ENCODE data around the gene SLC25A13. TPM values are rescaled to one million over a fixed set of nuclear protein-coding genes. Genes with fewer than 3 reads are reported as not detected.
"Not testable (repeated sequence)": the region's sequence is repeated elsewhere in the genome, so short reads cannot be mapped to it uniquely, and the experiment has no call there.

Gene SLC25A13
- 10 to 100 TPM; 34.4 to 47.7 (median 39.9) TPM for polyA plus RNA-seq (ENCODE audit: insufficient read length in 4 of 4)

- DNase-seq (ENCODE audit: low read depth in 4 of 4, low spot score in 2 of 4), result peak; percentile 53 to 72 (median 53)
Measured at GRCh38 chr7:96321658-96322372, at the start of gene SLC25A13. Gene SLC25A13, minus strand, starts transcription at chr7:96322098. Its CDS starts 142 bp downstream, at chr7:96321956.

- not testable (repeated sequence) for DNase-seq (ENCODE audit: low read depth in 4 of 4, low spot score in 2 of 4)
Measured at GRCh38 chr7:96365916-96366315, 44.0 kb upstream of the SLC25A13 start.

GRCh38 chr7:96361116-96361857 is 39.4 kb upstream of the SLC25A13 start:
- no peak for DNase-seq (ENCODE audit: low read depth in 4 of 4, low spot score in 2 of 4)

GRCh38 chr7:96359876-96360275 is 38.0 kb upstream of the SLC25A13 start:
- no peak for DNase-seq (ENCODE audit: low read depth in 4 of 4, low spot score in 2 of 4)

- not testable (repeated sequence) for DNase-seq (ENCODE audit: low read depth in 4 of 4, low spot score in 2 of 4)
Measured at GRCh38 chr7:96358236-96358971, 36.5 kb upstream of the SLC25A13 start.

GRCh38 chr7:96355990-96356506 is 34.1 kb upstream of the SLC25A13 start:
- DNase-seq (ENCODE audit: low read depth in 4 of 4, low spot score in 2 of 4), result no peak

GRCh38 chr7:96354881-96355280 is 33.0 kb upstream of the SLC25A13 start:
- no peak for DNase-seq (ENCODE audit: low read depth in 4 of 4, low spot score in 2 of 4)

- DNase-seq (ENCODE audit: low read depth in 4 of 4, low spot score in 2 of 4), result no peak
Measured at GRCh38 chr7:96349572-96349971, 27.7 kb upstream of the SLC25A13 start.

GRCh38 chr7:96347471-96347870 is 25.6 kb upstream of the SLC25A13 start:
- DNase-seq (ENCODE audit: low read depth in 4 of 4, low spot score in 2 of 4), result no peak

GRCh38 chr7:96346293-96346953 is 24.5 kb upstream of the SLC25A13 start:
- no peak for DNase-seq (ENCODE audit: low read depth in 4 of 4, low spot score in 2 of 4)

- no peak for DNase-seq (ENCODE audit: low read depth in 4 of 4, low spot score in 2 of 4)
Measured at GRCh38 chr7:96344236-96344635, 22.3 kb upstream of the SLC25A13 start.

- DNase-seq (ENCODE audit: low read depth in 4 of 4, low spot score in 2 of 4), result no peak
Measured at GRCh38 chr7:96342049-96342448, 20.2 kb upstream of the SLC25A13 start.

- DNase-seq (ENCODE audit: low read depth in 4 of 4, low spot score in 2 of 4), result no peak
Measured at GRCh38 chr7:96337519-96337918, 15.6 kb upstream of the SLC25A13 start.

GRCh38 chr7:96332325-96332724 is 10.4 kb upstream of the SLC25A13 start:
- DNase-seq (ENCODE audit: low read depth in 4 of 4, low spot score in 2 of 4), result no peak

- DNase-seq (ENCODE audit: low read depth in 4 of 4, low spot score in 2 of 4), result no peak
Measured at GRCh38 chr7:96331775-96332174, 9.9 kb upstream of the SLC25A13 start.

- DNase-seq (ENCODE audit: low read depth in 4 of 4, low spot score in 2 of 4), result no peak
Measured at GRCh38 chr7:96331233-96331632, 9.3 kb upstream of the SLC25A13 start.

- no peak for DNase-seq (ENCODE audit: low read depth in 4 of 4, low spot score in 2 of 4)
Measured at GRCh38 chr7:96330193-96330592, 8.3 kb upstream of the SLC25A13 start.

GRCh38 chr7:96329241-96329640 is 7.3 kb upstream of the SLC25A13 start:
- no peak for DNase-seq (ENCODE audit: low read depth in 4 of 4, low spot score in 2 of 4)

- DNase-seq (ENCODE audit: low read depth in 4 of 4, low spot score in 2 of 4), result no peak
Measured at GRCh38 chr7:96328016-96328415, 6.1 kb upstream of the SLC25A13 start.

GRCh38 chr7:96327429-96327828 is 5.5 kb upstream of the SLC25A13 start:
- no peak for DNase-seq (ENCODE audit: low read depth in 4 of 4, low spot score in 2 of 4)

Data from left renal cortex interstitium (tissue), 4 donors.